B cell (primary cell): ENCODE results near the gene RAB6B.

Experiments used
- EZH2 ChIP-seq: IDR thresholded peaks from 2 replicates; pipeline ENCODE4 v1.6.1; 2012; ENCODE audit warnings: borderline replicate concordance, low read depth, mild to moderate bottlenecking, moderate library complexity, low read length; ENCODE audit not compliant: insufficient read depth, poor library complexity, severe bottlenecking
- TF ChIP-seq, protein P1 (sequence below): fragments of 200-600 bp; IDR thresholded peaks from one replicate; pipeline ENCODE4 v1.8.0; 2022; ENCODE audit warnings: antibody characterized with exemption, mild to moderate bottlenecking

DNA sequence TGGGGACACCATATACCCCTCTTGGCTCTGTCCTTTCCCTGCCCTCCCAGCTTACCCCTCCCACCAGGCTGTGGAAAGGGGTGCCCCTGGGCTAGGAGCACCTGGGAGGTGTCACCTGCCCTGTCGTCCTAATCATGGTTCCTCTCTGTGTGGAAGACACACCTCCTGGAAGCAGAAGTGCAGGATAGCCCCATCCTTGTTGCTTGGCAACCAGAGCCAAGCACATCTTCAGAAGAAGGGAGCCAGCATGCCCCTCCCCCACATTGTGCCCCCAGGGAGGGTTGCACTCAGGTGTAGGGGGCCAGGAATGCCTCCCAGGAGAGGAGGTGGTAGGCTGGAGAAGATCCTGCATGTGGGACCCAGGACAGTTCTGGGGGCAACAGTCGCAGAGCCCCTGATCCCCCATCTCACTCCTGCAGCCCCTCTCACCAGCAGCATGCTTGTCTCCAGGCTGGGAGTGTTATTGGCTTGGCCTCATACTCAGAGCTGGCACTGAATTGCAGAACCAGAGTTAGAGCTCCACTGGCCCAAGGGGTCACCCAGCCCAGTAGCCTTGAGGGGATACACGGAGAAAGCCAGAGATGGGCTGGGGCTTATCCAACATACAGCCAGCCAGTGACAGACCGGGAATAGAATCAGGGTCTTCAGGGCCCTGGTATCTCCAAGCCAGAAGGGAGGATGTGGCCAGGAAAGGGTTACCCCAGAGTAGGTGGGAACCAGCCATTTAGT, 8.4 kb downstream of the RAB6B start:
- TF ChIP-seq, protein P1, sequence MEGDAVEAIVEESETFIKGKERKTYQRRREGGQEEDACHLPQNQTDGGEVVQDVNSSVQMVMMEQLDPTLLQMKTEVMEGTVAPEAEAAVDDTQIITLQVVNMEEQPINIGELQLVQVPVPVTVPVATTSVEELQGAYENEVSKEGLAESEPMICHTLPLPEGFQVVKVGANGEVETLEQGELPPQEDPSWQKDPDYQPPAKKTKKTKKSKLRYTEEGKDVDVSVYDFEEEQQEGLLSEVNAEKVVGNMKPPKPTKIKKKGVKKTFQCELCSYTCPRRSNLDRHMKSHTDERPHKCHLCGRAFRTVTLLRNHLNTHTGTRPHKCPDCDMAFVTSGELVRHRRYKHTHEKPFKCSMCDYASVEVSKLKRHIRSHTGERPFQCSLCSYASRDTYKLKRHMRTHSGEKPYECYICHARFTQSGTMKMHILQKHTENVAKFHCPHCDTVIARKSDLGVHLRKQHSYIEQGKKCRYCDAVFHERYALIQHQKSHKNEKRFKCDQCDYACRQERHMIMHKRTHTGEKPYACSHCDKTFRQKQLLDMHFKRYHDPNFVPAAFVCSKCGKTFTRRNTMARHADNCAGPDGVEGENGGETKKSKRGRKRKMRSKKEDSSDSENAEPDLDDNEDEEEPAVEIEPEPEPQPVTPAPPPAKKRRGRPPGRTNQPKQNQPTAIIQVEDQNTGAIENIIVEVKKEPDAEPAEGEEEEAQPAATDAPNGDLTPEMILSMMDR = no peak
- TF ChIP-seq EZH2 = no peak
